ENCODE measurements around the gene TMEM132D.

The TMEM132D gene

DNA sequence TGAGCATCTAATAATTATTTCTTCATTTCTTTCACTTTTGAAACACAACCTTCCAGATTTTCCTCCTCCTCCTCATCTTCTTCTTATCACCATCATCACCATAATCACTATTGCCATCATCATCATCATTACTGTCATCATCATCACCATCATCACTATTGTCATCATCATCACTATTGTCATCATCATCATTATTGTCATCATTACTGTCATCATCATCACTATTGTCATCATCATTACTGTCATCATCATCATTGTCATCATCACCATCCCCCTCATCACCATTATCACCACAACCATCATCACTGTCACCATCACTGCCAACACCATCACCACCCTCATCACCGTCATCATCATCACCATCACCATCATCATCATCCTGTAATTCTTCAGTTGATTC, 400.0 kb downstream of the TMEM132D start:
- H3K4me1 ChIP-seq (ENCODE audit: control insufficient read depth in 1 of 2, insufficient read depth in 2 of 2, low read length in 2 of 2), result no peaks in the 10 kb centered on the region
- no peak overlapping the region for H3K4me3 ChIP-seq (ENCODE audit: low read depth in 1 of 2, low read length in 2 of 2)
- H3K9ac ChIP-seq (ENCODE audit: low read depth in 1 of 2, low read length in 2 of 2), result no peak overlapping the region
- no peaks in the 10 kb centered on the region for H3K27me3 ChIP-seq (ENCODE audit: control insufficient read depth in 1 of 2, insufficient read depth in 2 of 2, low read length in 2 of 2)
- H3K36me3 ChIP-seq (ENCODE audit: control insufficient read depth in 1 of 2, insufficient read depth in 2 of 2, low read length in 2 of 2), result no peaks in the 10 kb centered on the region
- H3K27ac ChIP-seq (ENCODE audit: low read depth, low read length), result no peak overlapping the region
- H3K9me3 ChIP-seq (ENCODE audit: control insufficient read depth in 1 of 2, low read length in 2 of 2), result no peaks in the 10 kb centered on the region

- Histone ChIP-seq H3K4me1 (ENCODE audit: control insufficient read depth in 1 of 2, insufficient read depth in 2 of 2, low read length in 2 of 2) (no peaks in the 10 kb centered on the region), H3K27ac (ENCODE audit: low read depth, low read length) (no peak overlapping the region), H3K36me3 (ENCODE audit: control insufficient read depth in 1 of 2, insufficient read depth in 2 of 2, low read length in 2 of 2) (no peaks in the 10 kb centered on the region), H3K9me3 (ENCODE audit: control insufficient read depth in 1 of 2, low read length in 2 of 2) (no peaks in the 10 kb centered on the region), H3K9ac (ENCODE audit: low read depth in 1 of 2, low read length in 2 of 2) (no peak overlapping the region), H3K27me3 (ENCODE audit: control insufficient read depth in 1 of 2, insufficient read depth in 2 of 2, low read length in 2 of 2) (no peaks in the 10 kb centered on the region), H3K4me3 (ENCODE audit: low read depth in 1 of 2, low read length in 2 of 2) (no peak overlapping the region)
Measured at GRCh38 chr12:129496226-129496625, 407.6 kb downstream of the TMEM132D start.

GRCh38 chr12:129494766-129495165, 409.1 kb downstream of the TMEM132D start:
- Histone ChIP-seq H3K4me3 (ENCODE audit: low read depth in 1 of 2, low read length in 2 of 2) (no peak overlapping the region), H3K9ac (ENCODE audit: low read depth in 1 of 2, low read length in 2 of 2) (no peak overlapping the region), H3K27ac (ENCODE audit: low read depth, low read length) (no peak overlapping the region), H3K36me3 (ENCODE audit: control insufficient read depth in 1 of 2, insufficient read depth in 2 of 2, low read length in 2 of 2) (no peaks in the 10 kb centered on the region), H3K4me1 (ENCODE audit: control insufficient read depth in 1 of 2, insufficient read depth in 2 of 2, low read length in 2 of 2) (no peaks in the 10 kb centered on the region), H3K9me3 (ENCODE audit: control insufficient read depth in 1 of 2, low read length in 2 of 2) (no peaks in the 10 kb centered on the region), H3K27me3 (ENCODE audit: control insufficient read depth in 1 of 2, insufficient read depth in 2 of 2, low read length in 2 of 2) (no peaks in the 10 kb centered on the region)

GRCh38 chr12:129494260-129494659, 409.6 kb downstream of the TMEM132D start:
- Histone ChIP-seq H3K27ac (ENCODE audit: low read depth, low read length) (no peak overlapping the region), H3K4me1 (ENCODE audit: control insufficient read depth in 1 of 2, insufficient read depth in 2 of 2, low read length in 2 of 2) (no peaks in the 10 kb centered on the region), H3K4me3 (ENCODE audit: low read depth in 1 of 2, low read length in 2 of 2) (no peak overlapping the region), H3K27me3 (ENCODE audit: control insufficient read depth in 1 of 2, insufficient read depth in 2 of 2, low read length in 2 of 2) (no peaks in the 10 kb centered on the region), H3K9ac (ENCODE audit: low read depth in 1 of 2, low read length in 2 of 2) (no peak overlapping the region), H3K9me3 (ENCODE audit: control insufficient read depth in 1 of 2, low read length in 2 of 2) (no peaks in the 10 kb centered on the region), H3K36me3 (ENCODE audit: control insufficient read depth in 1 of 2, insufficient read depth in 2 of 2, low read length in 2 of 2) (no peaks in the 10 kb centered on the region)

- H3K4me3 ChIP-seq (ENCODE audit: low read depth in 1 of 2, low read length in 2 of 2), result no peak overlapping the region
- H3K9ac ChIP-seq (ENCODE audit: low read depth in 1 of 2, low read length in 2 of 2), result no peak overlapping the region
- H3K27ac ChIP-seq (ENCODE audit: low read depth, low read length), result no peak overlapping the region
- H3K4me1 ChIP-seq (ENCODE audit: control insufficient read depth in 1 of 2, insufficient read depth in 2 of 2, low read length in 2 of 2), result no peaks in the 10 kb centered on the region
- no peaks in the 10 kb centered on the region for H3K9me3 ChIP-seq (ENCODE audit: control insufficient read depth in 1 of 2, low read length in 2 of 2)
- H3K36me3 ChIP-seq (ENCODE audit: control insufficient read depth in 1 of 2, insufficient read depth in 2 of 2, low read length in 2 of 2), result no peaks in the 10 kb centered on the region
- no peaks in the 10 kb centered on the region for H3K27me3 ChIP-seq (ENCODE audit: control insufficient read depth in 1 of 2, insufficient read depth in 2 of 2, low read length in 2 of 2)
Measured at GRCh38 chr12:129489100-129489676, 414.6 kb downstream of the TMEM132D start.

DNA sequence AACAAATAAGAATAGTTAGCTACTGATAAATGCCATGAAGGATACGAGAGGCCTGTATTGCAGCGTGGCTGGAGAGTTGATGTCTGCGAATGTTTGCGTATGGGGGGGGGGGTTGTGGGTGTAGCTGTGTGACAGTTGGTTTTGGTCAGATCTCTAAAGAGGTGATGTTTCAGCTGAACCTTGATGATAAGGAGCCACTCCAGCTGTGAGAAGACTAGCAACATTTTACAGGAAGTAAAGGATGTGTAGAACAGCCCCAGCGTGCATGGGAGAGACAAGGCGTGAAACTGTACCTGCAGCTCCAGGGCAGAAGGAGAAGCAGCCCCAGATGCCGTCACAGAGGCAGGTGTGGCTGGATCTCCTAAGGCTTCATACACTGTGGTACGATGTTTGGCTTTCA, 416.9 kb downstream of the TMEM132D start:
- H3K27me3 ChIP-seq (ENCODE audit: control insufficient read depth in 1 of 2, insufficient read depth in 2 of 2, low read length in 2 of 2), result no peaks in the 10 kb centered on the region
- no peak overlapping the region for H3K4me3 ChIP-seq (ENCODE audit: low read depth in 1 of 2, low read length in 2 of 2)
- no peaks in the 10 kb centered on the region for H3K9me3 ChIP-seq (ENCODE audit: control insufficient read depth in 1 of 2, low read length in 2 of 2)
- H3K36me3 ChIP-seq (ENCODE audit: control insufficient read depth in 1 of 2, insufficient read depth in 2 of 2, low read length in 2 of 2), result no peaks in the 10 kb centered on the region
- no peaks in the 10 kb centered on the region for H3K4me1 ChIP-seq (ENCODE audit: control insufficient read depth in 1 of 2, insufficient read depth in 2 of 2, low read length in 2 of 2)
- no peak overlapping the region for H3K27ac ChIP-seq (ENCODE audit: low read depth, low read length)
- H3K9ac ChIP-seq (ENCODE audit: low read depth in 1 of 2, low read length in 2 of 2), result no peak overlapping the region

GRCh38 chr12:129483111-129483893, 420.5 kb downstream of the TMEM132D start:
- no peaks in the 10 kb centered on the region for H3K4me1 ChIP-seq (ENCODE audit: control insufficient read depth in 1 of 2, insufficient read depth in 2 of 2, low read length in 2 of 2)
- no peak overlapping the region for H3K4me3 ChIP-seq (ENCODE audit: low read depth in 1 of 2, low read length in 2 of 2)
- H3K36me3 ChIP-seq (ENCODE audit: control insufficient read depth in 1 of 2, insufficient read depth in 2 of 2, low read length in 2 of 2), result no peaks in the 10 kb centered on the region
- no peaks in the 10 kb centered on the region for H3K27me3 ChIP-seq (ENCODE audit: control insufficient read depth in 1 of 2, insufficient read depth in 2 of 2, low read length in 2 of 2)
- H3K27ac ChIP-seq (ENCODE audit: low read depth, low read length), result no peak overlapping the region
- H3K9ac ChIP-seq (ENCODE audit: low read depth in 1 of 2, low read length in 2 of 2), result no peak overlapping the region
- H3K9me3 ChIP-seq (ENCODE audit: control insufficient read depth in 1 of 2, low read length in 2 of 2), result no peaks in the 10 kb centered on the region

DNA sequence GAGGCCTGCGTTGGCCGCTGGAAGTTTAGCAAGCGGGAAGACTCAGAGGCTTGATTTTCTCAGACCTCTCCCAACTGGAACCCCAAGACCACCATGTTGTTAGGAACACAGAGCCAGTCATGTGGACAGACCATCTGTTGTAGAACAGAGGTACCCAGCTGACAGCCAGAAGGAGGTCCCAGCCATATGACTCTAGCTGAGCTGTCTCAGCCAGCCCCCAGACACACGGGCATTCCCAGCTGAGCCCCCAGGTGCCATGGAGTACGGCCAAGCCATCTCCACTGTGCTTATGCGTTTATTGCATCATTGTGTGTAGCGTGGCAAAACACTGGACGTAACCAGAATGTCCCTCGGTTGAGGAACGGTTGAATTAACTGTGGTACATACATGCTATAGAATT, 421.9 kb downstream of the TMEM132D start:
- H3K36me3 ChIP-seq (ENCODE audit: control insufficient read depth in 1 of 2, insufficient read depth in 2 of 2, low read length in 2 of 2), result no peaks in the 10 kb centered on the region
- no peak overlapping the region for H3K4me3 ChIP-seq (ENCODE audit: low read depth in 1 of 2, low read length in 2 of 2)
- no peaks in the 10 kb centered on the region for H3K9me3 ChIP-seq (ENCODE audit: control insufficient read depth in 1 of 2, low read length in 2 of 2)
- no peak overlapping the region for H3K9ac ChIP-seq (ENCODE audit: low read depth in 1 of 2, low read length in 2 of 2)
- H3K27ac ChIP-seq (ENCODE audit: low read depth, low read length), result no peak overlapping the region
- no peaks in the 10 kb centered on the region for H3K4me1 ChIP-seq (ENCODE audit: control insufficient read depth in 1 of 2, insufficient read depth in 2 of 2, low read length in 2 of 2)
- H3K27me3 ChIP-seq (ENCODE audit: control insufficient read depth in 1 of 2, insufficient read depth in 2 of 2, low read length in 2 of 2), result no peaks in the 10 kb centered on the region

DNA sequence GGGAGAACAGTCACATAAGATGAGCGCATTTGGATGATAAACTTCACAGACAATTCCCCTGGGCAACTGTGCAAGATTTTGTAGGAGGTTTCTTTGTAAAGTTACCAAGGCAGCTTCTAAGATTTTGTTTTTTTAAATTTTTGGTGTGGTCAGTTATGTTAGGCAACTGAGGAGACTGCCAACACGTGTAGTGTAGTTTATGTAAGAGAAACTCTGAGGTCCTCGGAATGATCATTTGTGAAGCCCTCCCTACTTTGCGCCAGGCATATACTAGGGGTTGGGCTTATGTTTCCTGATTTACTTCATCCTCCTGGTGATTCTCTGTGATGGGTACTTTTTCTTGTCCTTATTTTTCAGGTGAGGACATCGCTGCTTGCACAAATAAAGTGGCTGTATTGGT, 433.6 kb downstream of the TMEM132D start:
- H3K4me3 ChIP-seq (ENCODE audit: low read depth in 1 of 2, low read length in 2 of 2), result no peak overlapping the region
- no peak overlapping the region for H3K9ac ChIP-seq (ENCODE audit: low read depth in 1 of 2, low read length in 2 of 2)
- no peaks in the 10 kb centered on the region for H3K36me3 ChIP-seq (ENCODE audit: control insufficient read depth in 1 of 2, insufficient read depth in 2 of 2, low read length in 2 of 2)
- no peaks in the 10 kb centered on the region for H3K9me3 ChIP-seq (ENCODE audit: control insufficient read depth in 1 of 2, low read length in 2 of 2)
- no peaks in the 10 kb centered on the region for H3K4me1 ChIP-seq (ENCODE audit: control insufficient read depth in 1 of 2, insufficient read depth in 2 of 2, low read length in 2 of 2)
- no peak overlapping the region for H3K27ac ChIP-seq (ENCODE audit: low read depth, low read length)
- H3K27me3 ChIP-seq (ENCODE audit: control insufficient read depth in 1 of 2, insufficient read depth in 2 of 2, low read length in 2 of 2), result no peaks in the 10 kb centered on the region

DNA sequence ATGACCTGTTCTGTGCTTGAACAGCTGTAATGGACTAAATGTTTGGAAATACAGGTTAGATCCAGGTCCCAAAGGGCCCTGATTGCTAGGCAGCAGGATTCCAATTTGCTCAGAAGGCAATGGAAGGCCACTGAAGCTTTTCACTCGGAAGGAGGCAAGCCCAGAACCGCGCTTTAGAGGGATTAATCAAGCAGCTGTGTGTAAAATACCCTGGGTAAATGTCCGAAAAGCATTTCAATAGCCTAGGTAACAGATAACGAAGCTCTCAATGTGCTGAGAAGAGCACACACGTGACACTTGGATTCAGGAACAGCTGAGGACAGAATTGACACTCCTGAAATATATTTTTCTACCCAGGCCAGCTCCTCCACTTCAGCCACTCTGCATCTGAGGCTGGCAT, 436.1 kb downstream of the TMEM132D start:
- Histone ChIP-seq H3K4me1 (ENCODE audit: control insufficient read depth in 1 of 2, insufficient read depth in 2 of 2, low read length in 2 of 2) (no peaks in the 10 kb centered on the region), H3K4me3 (ENCODE audit: low read depth in 1 of 2, low read length in 2 of 2) (no peak overlapping the region), H3K27me3 (ENCODE audit: control insufficient read depth in 1 of 2, insufficient read depth in 2 of 2, low read length in 2 of 2) (no peaks in the 10 kb centered on the region), H3K9me3 (ENCODE audit: control insufficient read depth in 1 of 2, low read length in 2 of 2) (no peaks in the 10 kb centered on the region), H3K9ac (ENCODE audit: low read depth in 1 of 2, low read length in 2 of 2) (no peak overlapping the region), H3K36me3 (ENCODE audit: control insufficient read depth in 1 of 2, insufficient read depth in 2 of 2, low read length in 2 of 2) (no peaks in the 10 kb centered on the region), H3K27ac (ENCODE audit: low read depth, low read length) (no peak overlapping the region)
